SK-N-SH treated with all-trans-retinoic acid at 6 μM for 48 hours (cell line): ENCODE measurements around the gene THRAP3.

Experiments
- CSRNP3 ChIP-seq: fragments of 250-450 bp; sonication (Bioruptor Pico); IDR thresholded peaks from 2 replicates; pipeline ENCODE4 v1.5.1; 2021; ENCODE audit warnings: mild to moderate bottlenecking, moderate library complexity
- SNAI2 ChIP-seq: fragments of 250-450 bp; sonication (Bioruptor Pico); IDR thresholded peaks from 2 replicates; pipeline ENCODE4 v1.5.0; 2020; ENCODE audit warnings: mild to moderate bottlenecking, moderate library complexity
- TSHZ2 ChIP-seq: fragments of 250-450 bp; sonication (Bioruptor Pico); IDR thresholded peaks from 2 replicates; pipeline ENCODE4 v1.5.0; 2020; ENCODE audit warnings: mild to moderate bottlenecking, moderate library complexity
- ZFP30 ChIP-seq: fragments of 450-650 bp; formaldehyde crosslinking; IDR thresholded peaks from 2 replicates; pipeline ENCODE4 v1.5.0; 2022; ENCODE audit warnings: mild to moderate bottlenecking, moderate library complexity
- ZNF70 ChIP-seq: fragments of 450-650 bp; formaldehyde crosslinking; IDR thresholded peaks from 2 replicates; pipeline ENCODE4 v1.5.0; 2020; ENCODE audit warnings: mild to moderate bottlenecking, moderate library complexity
- ZNF8 ChIP-seq: fragments of 450-650 bp; formaldehyde crosslinking; IDR thresholded peaks from 2 replicates; pipeline ENCODE4 v1.5.0; 2020; ENCODE audit warnings: mild to moderate bottlenecking, moderate library complexity

- TF ChIP-seq ZFP30 (CRISPR knock-in tag), result no peak
- TF ChIP-seq SNAI2 (CRISPR knock-in tag), result no peak
- TF ChIP-seq ZNF8 (CRISPR knock-in tag), result no peak
- TF ChIP-seq ZNF70 (CRISPR knock-in tag), result no peak
- no peak for TF ChIP-seq CSRNP3 (CRISPR knock-in tag)
- TF ChIP-seq TSHZ2 (CRISPR knock-in tag), result no peak
Observed at GRCh38 chr1:36257375-36257767, 33.1 kb downstream of the THRAP3 start.
